DOHH2 (cell line): Measurements from ENCODE around the gene POLR2J.

Experiments
- CTCF ChIP-seq: fragments of 200-600 bp; sonication (generic); IDR thresholded peaks from one replicate; pipeline ENCODE4 v1.5.1; 2014; ENCODE audit warnings: antibody characterized with exemption, mild to moderate bottlenecking, low read depth, low read length; ENCODE audit not compliant: poor library complexity, severe bottlenecking
- EZH2phosphoT487 ChIP-seq: fragments of 200-600 bp; sonication (generic); IDR thresholded peaks from 2 replicates; pipeline ENCODE4 v1.6.1; 2017; ENCODE audit warnings: borderline replicate concordance, mild to moderate bottlenecking, antibody characterized with exemption, low read length, moderate library complexity, mixed read lengths

- TF ChIP-seq EZH2phosphoT487 (no peak), CTCF (no peak)
These were observed 53.9 kb downstream of the POLR2J start for GRCh38 chr7:102424787-102425218.
